HepG2 (cell line): ENCODE results near the gene PRCD. TPM values are rescaled to one million over a fixed set of nuclear protein-coding genes. Genes with fewer than 3 reads are reported as not detected.

Source experiments
- EZH2 ChIP-seq: conservative IDR thresholded peaks from 2 replicates; pipeline ENCODE4 v1.6.1; 2012; ENCODE audit warnings: mild to moderate bottlenecking, low read depth, low read length, moderate library complexity
- FOXO1 ChIP-seq: sonication (generic); formaldehyde crosslinking; IDR thresholded peaks from 2 replicates; pipeline ENCODE4 v1.4.0; 2020; ENCODE audit warnings: missing genetic modification reagents
- GATAD2A ChIP-seq: IDR thresholded peaks from 2 replicates; pipeline ENCODE4 v1.6.1; 2016
- MXD4 ChIP-seq: IDR thresholded peaks from 2 replicates; pipeline ENCODE4 v1.6.1; 2016; ENCODE audit warnings: mild to moderate bottlenecking, missing biosample characterization, missing genetic modification reagents
- NFATC3 ChIP-seq: sonication (generic); formaldehyde crosslinking; IDR thresholded peaks from 2 replicates; pipeline ENCODE4 v1.5.1; 2020; ENCODE audit warnings: mild to moderate bottlenecking, missing genetic modification reagents
- NFKB2 ChIP-seq: sonication (generic); formaldehyde crosslinking; IDR thresholded peaks from 2 replicates; pipeline ENCODE4 v1.4.0; 2020; ENCODE audit warnings: missing genetic modification reagents, borderline replicate concordance
- NFRKB ChIP-seq: fragments of 450-650 bp; IDR thresholded peaks from 2 replicates; pipeline ENCODE4 v1.6.1; 2017
- NONO ChIP-seq, 2 experiments: fragments of 450-650 bp in 1 of 2; sonication (generic) in 1 of 2; formaldehyde crosslinking in 1 of 2; IDR thresholded peaks in 1 of 2; conservative IDR thresholded peaks in 1 of 2; 2 replicates each; pipeline versions ENCODE4 v1.6.1 to v1.8.0; 2017 to 2022; ENCODE audit warnings: mild to moderate bottlenecking in 1 of 2, missing genetic modification reagents in 1 of 2, moderate library complexity in 1 of 2
- SIN3A ChIP-seq: IDR thresholded peaks from 2 replicates; pipeline ENCODE4 v1.6.1; 2011; ENCODE audit warnings: low read depth, mild to moderate bottlenecking, control low read depth, low read length, borderline replicate concordance
- SMARCE1 ChIP-seq: fragments of 450-650 bp; IDR thresholded peaks from 2 replicates; pipeline ENCODE4 v1.6.1; 2017; ENCODE audit warnings: borderline replicate concordance
- SNAPC4 ChIP-seq: sonication (generic); formaldehyde crosslinking; IDR thresholded peaks from 2 replicates; pipeline ENCODE4 v1.4.0; 2020; ENCODE audit warnings: mild to moderate bottlenecking, missing genetic modification reagents
- SOX5 ChIP-seq: IDR thresholded peaks from 2 replicates; pipeline ENCODE4 v1.6.1; 2016; ENCODE audit warnings: borderline replicate concordance
- U2AF1 ChIP-seq: fragments of 200-400 bp; formaldehyde crosslinking; optimal IDR thresholded peaks from 2 replicates; pipeline ENCODE3; 2017; ENCODE audit warnings: mild to moderate bottlenecking, low read depth, low read length
- ZMYM2 ChIP-seq: sonication (generic); formaldehyde crosslinking; IDR thresholded peaks from 2 replicates; pipeline ENCODE4 v1.8.0; 2022; ENCODE audit warnings: mild to moderate bottlenecking, missing genetic modification reagents
- ZMYM3 ChIP-seq: sonication (generic); formaldehyde crosslinking; IDR thresholded peaks from 2 replicates; pipeline ENCODE4 v1.5.1; 2020; ENCODE audit warnings: mild to moderate bottlenecking, missing genetic modification reagents
- ZNF224 ChIP-seq: sonication (generic); formaldehyde crosslinking; IDR thresholded peaks from 2 replicates; pipeline ENCODE4 v1.5.0; 2020; ENCODE audit warnings: mild to moderate bottlenecking, missing genetic modification reagents
- ZNF33A ChIP-seq: sonication (generic); formaldehyde crosslinking; IDR thresholded peaks from 2 replicates; pipeline ENCODE4 v1.5.1; 2020; ENCODE audit warnings: missing genetic modification reagents, mild to moderate bottlenecking, moderate library complexity, borderline replicate concordance
- ZNF749 ChIP-seq: sonication (generic); formaldehyde crosslinking; IDR thresholded peaks from 2 replicates; pipeline ENCODE4 v1.8.0; 2022; ENCODE audit warnings: mild to moderate bottlenecking, missing genetic modification reagents, moderate library complexity, borderline replicate concordance
- ZNF766 ChIP-seq: sonication (generic); formaldehyde crosslinking; IDR thresholded peaks from 2 replicates; pipeline ENCODE4 v1.5.0; 2020; ENCODE audit warnings: missing genetic modification reagents, borderline replicate concordance
- polyA plus RNA-seq, 8 experiments: library from polyadenylated mRNA; depleted of rRNA in 3 of 8; stranded (reverse) in 7 of 8; unstranded in 1 of 8; fragments of >200 nt; fragmentation: Illumina TruSeq in 4 of 8; extraction: Trizol in 4 of 8; gene quantifications; 2 replicates each; pipeline versions ENCODE4 v1.2.1 to v1.2.3, GENCODE V29; 2011 to 2016; ENCODE audit warnings: low read depth in 4 of 8, missing spikeins in 1 of 8, mixed read lengths in 1 of 8; ENCODE audit not compliant: insufficient read depth in 1 of 8
- total RNA-seq, 5 experiments: library from RNA; depleted of rRNA; stranded (reverse); fragments of >200 nt; fragmentation: Illumina TruSeq; extraction: Trizol; gene quantifications; 2 replicates each; pipeline ENCODE4 v1.2.3, GENCODE V29; 2016; ENCODE audit warnings: low read depth in 1 of 5
- TF ChIP-seq, protein P1 (sequence below): sonication (generic); formaldehyde crosslinking; IDR thresholded peaks from 2 replicates; pipeline ENCODE4 v1.8.1; 2023; ENCODE audit warnings: mild to moderate bottlenecking, missing genetic modification reagents
- TF ChIP-seq, protein P2 (sequence below), 2 experiments: sonication (generic) in 1 of 2; formaldehyde crosslinking in 1 of 2; IDR thresholded peaks; 2 replicates each; pipeline versions ENCODE4 v1.5.1 to v1.6.1; 2011 to 2020; ENCODE audit warnings: borderline replicate concordance in 1 of 2, low read depth in 1 of 2, low read length in 1 of 2, mild to moderate bottlenecking in 1 of 2, missing genetic modification reagents in 1 of 2, moderate library complexity in 1 of 2

PRCD gene
- total and polyA plus RNA-seq, 2 of the 13 experiments (the other 11 are each of a cell fraction or from before 2014, with no cell fraction given) = 0.51 TPM; not detected in 1

DNA sequence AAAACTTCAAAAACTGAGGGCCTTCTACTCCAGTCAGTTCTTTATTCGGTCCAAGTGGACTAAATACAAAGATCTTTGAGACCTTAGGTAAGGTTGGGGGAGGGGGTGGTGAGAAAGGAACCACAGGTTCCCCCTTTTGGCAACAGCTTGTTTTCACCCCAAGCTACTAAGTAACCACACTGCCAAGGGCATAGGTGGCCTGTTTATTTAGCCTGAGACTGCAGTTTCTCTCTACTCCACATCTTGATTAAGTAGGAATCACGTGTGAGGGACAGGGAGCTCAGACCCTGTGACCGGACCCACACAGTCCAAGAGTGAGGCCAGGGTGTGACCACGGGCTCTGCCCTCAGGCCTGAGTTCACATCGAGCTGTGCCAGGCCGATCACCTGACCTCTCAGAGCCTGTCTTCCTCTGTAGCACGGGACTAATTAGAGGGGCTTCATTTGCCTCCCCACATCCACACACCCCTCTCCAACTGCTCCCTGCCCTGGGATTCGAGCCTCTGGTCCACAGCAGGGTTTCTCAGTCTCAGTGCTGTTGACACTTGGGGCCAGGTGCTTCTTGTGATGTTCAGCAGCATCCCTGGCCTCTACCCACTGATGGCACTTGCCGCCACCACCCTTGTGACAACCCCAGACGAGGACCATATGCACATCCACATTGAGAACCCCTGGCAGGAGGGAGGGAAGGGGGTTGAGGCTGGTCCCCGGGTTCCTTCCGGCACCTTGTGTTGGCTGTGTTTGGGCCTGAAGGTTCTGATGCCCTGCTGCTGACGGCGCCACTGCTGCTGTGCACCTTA lies 28.0 kb downstream of the PRCD start (continued):
- no peak for TF ChIP-seq SNAPC4 (CRISPR knock-in tag)
- no peak for TF ChIP-seq ZNF749 (CRISPR knock-in tag)
- no peak for TF ChIP-seq SMARCE1
- TF ChIP-seq, protein P1, sequence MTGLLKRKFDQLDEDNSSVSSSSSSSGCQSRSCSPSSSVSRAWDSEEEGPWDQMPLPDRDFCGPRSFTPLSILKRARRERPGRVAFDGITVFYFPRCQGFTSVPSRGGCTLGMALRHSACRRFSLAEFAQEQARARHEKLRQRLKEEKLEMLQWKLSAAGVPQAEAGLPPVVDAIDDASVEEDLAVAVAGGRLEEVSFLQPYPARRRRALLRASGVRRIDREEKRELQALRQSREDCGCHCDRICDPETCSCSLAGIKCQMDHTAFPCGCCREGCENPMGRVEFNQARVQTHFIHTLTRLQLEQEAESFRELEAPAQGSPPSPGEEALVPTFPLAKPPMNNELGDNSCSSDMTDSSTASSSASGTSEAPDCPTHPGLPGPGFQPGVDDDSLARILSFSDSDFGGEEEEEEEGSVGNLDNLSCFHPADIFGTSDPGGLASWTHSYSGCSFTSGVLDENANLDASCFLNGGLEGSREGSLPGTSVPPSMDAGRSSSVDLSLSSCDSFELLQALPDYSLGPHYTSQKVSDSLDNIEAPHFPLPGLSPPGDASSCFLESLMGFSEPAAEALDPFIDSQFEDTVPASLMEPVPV (CRISPR knock-in tag) = peak; percentile 73; the same call in 1 of the 2 replicates
- TF ChIP-seq EZH2 = no peak
- TF ChIP-seq ZNF766 (CRISPR knock-in tag) = 0 out of 2 replicates have a peak, but pooled peaks have one; percentile 19
- TF ChIP-seq SIN3A = no peak
- TF ChIP-seq U2AF1 = no peak
- no peak for TF ChIP-seq ZMYM3 (CRISPR knock-in tag)
- TF ChIP-seq, protein P2, sequence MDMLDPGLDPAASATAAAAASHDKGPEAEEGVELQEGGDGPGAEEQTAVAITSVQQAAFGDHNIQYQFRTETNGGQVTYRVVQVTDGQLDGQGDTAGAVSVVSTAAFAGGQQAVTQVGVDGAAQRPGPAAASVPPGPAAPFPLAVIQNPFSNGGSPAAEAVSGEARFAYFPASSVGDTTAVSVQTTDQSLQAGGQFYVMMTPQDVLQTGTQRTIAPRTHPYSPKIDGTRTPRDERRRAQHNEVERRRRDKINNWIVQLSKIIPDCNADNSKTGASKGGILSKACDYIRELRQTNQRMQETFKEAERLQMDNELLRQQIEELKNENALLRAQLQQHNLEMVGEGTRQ (IDR thresholded peaks at IDR 0.05; ENCODE audit: low read depth, low read length) = peak; percentile 17; the same call in 1 of the 2 replicates
- TF ChIP-seq, protein P2 (CRISPR knock-in tag; IDR thresholded peaks at IDR 0.05; ENCODE audit: borderline replicate concordance) = peak; percentile 72; the same call in 1 of the 2 replicates
- TF ChIP-seq GATAD2A (CRISPR knock-in tag) = peak; percentile 64
- TF ChIP-seq NFATC3 = no peak
- TF ChIP-seq ZMYM2 (CRISPR knock-in tag) = no peak
- no peak for TF ChIP-seq ZNF224 (CRISPR knock-in tag)
- no peak for TF ChIP-seq ZNF33A
- peak; percentile 39; the same call in 1 of the 2 replicates for TF ChIP-seq SOX5 (CRISPR knock-in tag)
- no peak for TF ChIP-seq NONO (IDR thresholded peaks at IDR 0.05)
- 0 out of 2 replicates have a peak, but pooled peaks have one; percentile 18 for TF ChIP-seq NONO (CRISPR knock-in tag; conservative IDR thresholded peaks at IDR 0.05)
- no peak for TF ChIP-seq MXD4 (CRISPR knock-in tag)
- TF ChIP-seq FOXO1 (CRISPR knock-in tag) = peak; percentile 61; the same call in 1 of the 2 replicates
- TF ChIP-seq NFKB2 (CRISPR knock-in tag) = no peak
- TF ChIP-seq NFRKB = no peak
